Measurements from ENCODE around the gene ADM2.

Gene ADM2

GRCh38 chr22:50487290-50488005, 6.1 kb downstream of the ADM2 start:
- DNase-seq = no peak

- DNase-seq = no peak
Measured at GRCh38 chr22:50488006-50488677, 6.8 kb downstream of the ADM2 start.

GRCh38 chr22:50488886-50489285, 7.5 kb downstream of the ADM2 start:
- no peak for DNase-seq

GRCh38 chr22:50489363-50490243, 8.3 kb downstream of the ADM2 start:
- no peak for DNase-seq

GRCh38 chr22:50490531-50491308, 9.4 kb downstream of the ADM2 start:
- no peak for DNase-seq

GRCh38 chr22:50497093-50497492, 15.8 kb downstream of the ADM2 start:
- no peak for DNase-seq

- no peak for DNase-seq
Measured at GRCh38 chr22:50498322-50498890, 17.1 kb downstream of the ADM2 start.

- DNase-seq = no peak
Measured at GRCh38 chr22:50500452-50500851, 19.1 kb downstream of the ADM2 start.

GRCh38 chr22:50502096-50502495, 20.8 kb downstream of the ADM2 start:
- DNase-seq = no peak

- DNase-seq = no peak
Measured at GRCh38 chr22:50502628-50503474, 21.5 kb downstream of the ADM2 start.

- DNase-seq = no peak
Measured at GRCh38 chr22:50503475-50504145, 22.3 kb downstream of the ADM2 start.

- DNase-seq = no peak
Measured at GRCh38 chr22:50504369-50505211, 23.2 kb downstream of the ADM2 start.

GRCh38 chr22:50505276-50505775, 24.0 kb downstream of the ADM2 start:
- DNase-seq = no peak

- DNase-seq = no peak
Measured at GRCh38 chr22:50505776-50506610, 24.6 kb downstream of the ADM2 start.

- no peak for DNase-seq
Measured at GRCh38 chr22:50506611-50507420, 25.5 kb downstream of the ADM2 start.

GRCh38 chr22:50507421-50507990, 26.2 kb downstream of the ADM2 start, which contains the start of gene LMF2:
LMF2 (minus strand) TSS chr22:50507702; CDS start chr22:50507675, 27 bp downstream.
- DNase-seq = no peak

Measured in NCI-H2107 (cell line).